ENCODE results near the gene PAF1.

DNA sequence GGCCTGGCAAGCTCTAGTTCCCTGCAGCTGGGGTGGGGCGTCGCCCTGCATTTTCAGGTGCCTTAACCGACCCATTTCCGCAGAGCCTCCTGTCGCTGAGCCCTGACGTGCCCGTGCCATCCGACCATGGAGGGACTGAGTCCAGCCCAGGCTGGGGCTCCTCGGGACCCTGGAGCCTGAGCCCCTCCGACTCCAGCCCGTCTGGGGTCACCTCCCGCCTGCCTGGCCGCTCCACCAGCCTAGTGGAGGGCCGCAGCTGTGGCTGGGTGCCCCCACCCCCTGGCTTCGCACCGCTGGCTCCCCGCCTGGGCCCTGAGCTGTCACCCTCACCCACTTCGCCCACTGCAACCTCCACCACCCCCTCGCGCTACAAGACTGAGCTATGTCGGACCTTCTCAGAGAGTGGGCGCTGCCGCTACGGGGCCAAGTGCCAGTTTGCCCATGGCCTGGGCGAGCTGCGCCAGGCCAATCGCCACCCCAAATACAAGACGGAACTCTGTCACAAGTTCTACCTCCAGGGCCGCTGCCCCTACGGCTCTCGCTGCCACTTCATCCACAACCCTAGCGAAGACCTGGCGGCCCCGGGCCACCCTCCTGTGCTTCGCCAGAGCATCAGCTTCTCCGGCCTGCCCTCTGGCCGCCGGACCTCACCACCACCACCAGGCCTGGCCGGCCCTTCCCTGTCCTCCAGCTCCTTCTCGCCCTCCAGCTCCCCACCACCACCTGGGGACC, 16.9 kb upstream of the PAF1 start:
- no peak for TF ChIP-seq CTCF (IDR thresholded peaks at IDR 0.05)
- peak in 3 of 4 donors; percentile 48 to 78 (median 55) for TF ChIP-seq POLR2A (IDR thresholded peaks at IDR 0.05)

Data from stomach (tissue), 4 donors.